GM12801 (cell line): ENCODE measurements around the gene LRMDA.

Experiments
- CTCF ChIP-seq: IDR thresholded peaks from one replicate; pipeline ENCODE4 v1.5.1; 2011; ENCODE audit warnings: control low read depth; ENCODE audit not compliant: insufficient read length; ENCODE audit errors: extremely low read depth

LRMDA gene

GRCh38 chr10:75430000-75430763 lies 1.2 kb upstream of the LRMDA start:
- no peak for TF ChIP-seq CTCF

- TF ChIP-seq CTCF = no peak
Observed at GRCh38 chr10:75432176-75432575, 752 bp downstream of the LRMDA start.

GRCh38 chr10:75432763-75433162 lies 1.3 kb downstream of the LRMDA start:
- no peak for TF ChIP-seq CTCF

- TF ChIP-seq CTCF = no peak
Observed at GRCh38 chr10:75433216-75433615, 1.8 kb downstream of the LRMDA start.

GRCh38 chr10:75434291-75434690 lies 2.9 kb downstream of the LRMDA start:
- TF ChIP-seq CTCF = no peak

- no peak for TF ChIP-seq CTCF
Observed at GRCh38 chr10:75435291-75435690, 3.9 kb downstream of the LRMDA start.

- TF ChIP-seq CTCF = no peak
Observed at GRCh38 chr10:75436896-75437295, 5.5 kb downstream of the LRMDA start.
